Islet of Langerhans (tissue), 1 donor: ENCODE data around the gene RABL2A.
"Not testable (repeated sequence)": the region's sequence is repeated elsewhere in the genome, so short reads cannot be mapped to it uniquely, and the experiment has no call there.

Experiments used
- FAIRE-seq: peaks from one replicate; lab custom pipeline; 2011; peaks lifted over from hg19 to GRCh38; lab: Jason Lieb, UNC

The RABL2A gene

GRCh38 chr2:113609822-113610221 is 17.2 kb upstream of the RABL2A start:
- FAIRE-seq = not testable (repeated sequence)

GRCh38 chr2:113621002-113621401 is 6.1 kb upstream of the RABL2A start:
- not testable (repeated sequence) for FAIRE-seq

DNA sequence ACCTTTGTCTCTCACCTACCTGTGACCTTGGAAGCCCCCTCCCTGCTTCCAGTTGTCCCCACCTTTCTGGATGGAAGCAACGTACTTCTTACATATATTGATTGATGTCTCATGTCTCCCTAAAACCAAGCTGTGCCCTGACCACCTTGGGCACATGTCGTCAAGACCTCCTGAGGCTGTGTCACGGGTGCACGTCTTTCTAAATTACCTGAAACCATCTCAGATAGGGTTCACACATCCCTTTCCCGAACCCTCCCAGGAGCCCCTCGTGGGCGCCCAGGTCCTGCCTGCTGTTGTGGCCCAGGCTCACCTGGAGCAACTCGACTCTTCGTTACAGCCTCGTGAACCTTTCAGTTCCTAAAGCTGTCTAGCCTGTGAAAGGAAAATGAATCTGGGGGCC is 1.2 kb upstream of the RABL2A start:
- not testable (repeated sequence) for FAIRE-seq

GRCh38 chr2:113632849-113633345 is 5.8 kb downstream of the RABL2A start:
- not testable (repeated sequence) for FAIRE-seq

GRCh38 chr2:113635358-113635757 is 8.3 kb downstream of the RABL2A start:
- not testable (repeated sequence) for FAIRE-seq

- FAIRE-seq = not testable (repeated sequence)
Measured at GRCh38 chr2:113636226-113636625, 9.2 kb downstream of the RABL2A start.

GRCh38 chr2:113638084-113638483 is 11.0 kb downstream of the RABL2A start:
- not testable (repeated sequence) for FAIRE-seq

GRCh38 chr2:113646217-113646616 is 19.2 kb downstream of the RABL2A start:
- FAIRE-seq = not testable (repeated sequence)

DNA sequence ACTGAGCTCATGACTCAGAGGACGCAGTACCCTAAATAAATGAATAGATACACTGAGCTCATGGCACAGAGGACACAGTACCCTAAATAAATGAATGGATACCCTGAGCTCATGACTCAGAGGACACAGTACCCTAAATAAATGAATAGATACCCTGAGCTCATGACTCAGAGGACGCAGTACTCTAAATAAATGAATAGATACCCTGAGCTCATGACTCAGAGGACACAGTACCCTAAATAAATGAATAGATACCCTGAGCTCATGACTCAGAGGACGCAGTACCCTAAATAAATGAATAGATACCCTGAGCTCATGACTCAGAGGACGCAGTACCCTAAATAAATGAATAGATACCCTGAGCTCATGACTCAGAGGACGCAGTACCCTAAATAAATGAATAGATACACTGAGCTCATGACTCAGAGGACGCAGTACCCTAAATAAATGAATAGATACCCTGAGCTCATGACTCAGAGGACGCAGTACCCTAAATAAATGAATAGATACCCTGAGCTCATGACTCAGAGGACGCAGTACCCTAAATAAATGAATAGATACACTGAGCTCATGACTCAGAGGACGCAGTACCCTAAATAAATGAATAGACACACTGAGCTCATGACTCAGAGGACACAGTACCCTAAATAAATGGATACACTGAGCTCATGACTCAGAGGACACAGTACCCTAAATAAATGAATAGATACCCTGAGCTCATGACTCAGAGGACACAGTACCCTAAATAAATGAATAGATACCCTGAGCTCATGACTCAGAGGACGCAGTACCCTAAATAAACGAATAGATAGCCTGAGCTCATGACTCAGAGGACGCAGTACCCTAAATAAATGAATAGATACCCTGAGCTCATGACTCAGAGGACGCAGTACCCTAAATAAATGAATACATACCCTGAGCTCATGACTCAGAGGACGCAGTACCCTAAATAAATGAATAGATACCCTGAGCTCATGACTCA is 24.1 kb downstream of the RABL2A start:
- not testable (repeated sequence) for FAIRE-seq

DNA sequence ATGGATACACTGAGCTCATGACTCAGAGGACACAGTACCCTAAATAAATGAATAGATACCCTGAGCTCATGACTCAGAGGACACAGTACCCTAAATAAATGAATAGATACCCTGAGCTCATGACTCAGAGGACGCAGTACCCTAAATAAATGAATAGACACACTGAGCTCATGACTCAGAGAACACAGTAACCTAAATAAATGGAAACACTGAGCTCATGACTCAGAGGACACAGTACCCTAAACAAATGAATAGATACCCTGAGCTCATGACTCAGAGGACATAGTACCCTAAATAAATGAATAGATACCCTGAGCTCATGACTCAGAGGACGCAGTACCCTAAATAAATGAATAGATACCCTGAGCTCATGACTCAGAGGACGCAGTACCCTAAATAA is 25.5 kb downstream of the RABL2A start:
- not testable (repeated sequence) for FAIRE-seq

GRCh38 chr2:113656031-113656624 is 29.1 kb downstream of the RABL2A start:
- not testable (repeated sequence) for FAIRE-seq

DNA sequence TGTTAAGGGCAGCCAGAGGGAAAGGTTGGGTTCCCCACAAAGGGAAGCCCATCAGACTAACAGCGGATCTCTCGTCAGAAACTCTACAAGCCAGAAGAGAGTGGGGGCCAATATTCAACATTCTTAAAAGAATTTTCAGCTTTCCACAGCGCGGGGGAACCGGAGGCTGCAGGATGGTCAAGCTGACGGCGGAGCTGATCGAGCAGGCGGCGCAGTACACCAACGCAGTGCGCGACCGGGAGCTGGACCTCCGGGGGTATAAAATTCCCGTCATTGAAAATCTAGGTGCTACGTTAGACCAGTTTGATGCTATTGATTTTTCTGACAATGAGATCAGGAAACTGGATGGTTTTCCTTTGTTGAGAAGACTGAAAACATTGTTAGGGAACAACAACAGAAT is 30.7 kb downstream of the RABL2A start:
- FAIRE-seq = not testable (repeated sequence)

- FAIRE-seq = not testable (repeated sequence)
Measured at GRCh38 chr2:113663285-113664060, 36.4 kb downstream of the RABL2A start.

GRCh38 chr2:113664761-113665533 is 37.9 kb downstream of the RABL2A start:
- FAIRE-seq = not testable (repeated sequence)

DNA sequence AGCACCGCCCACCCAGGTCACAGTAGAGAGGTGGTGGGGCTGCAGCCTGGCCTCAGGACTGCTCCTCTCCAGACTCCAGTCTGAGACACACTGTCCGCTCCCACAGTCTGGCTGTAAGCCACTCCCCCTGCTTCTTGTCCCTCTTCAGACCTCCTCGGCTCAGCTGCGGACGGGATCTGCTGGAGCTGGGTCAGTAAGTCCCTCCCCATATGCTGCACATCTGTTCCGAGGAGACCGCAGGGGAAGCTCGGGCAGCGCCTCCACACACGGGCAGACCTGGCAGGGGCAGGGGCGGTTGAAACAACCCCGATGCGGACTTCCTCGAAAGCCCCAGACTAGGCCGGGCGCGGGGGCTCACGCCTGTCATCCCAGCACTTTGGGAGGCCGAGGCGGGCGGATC is 41.9 kb downstream of the RABL2A start:
- FAIRE-seq = not testable (repeated sequence)

GRCh38 chr2:113672326-113672932 is 45.4 kb downstream of the RABL2A start:
- no peak for FAIRE-seq

DNA sequence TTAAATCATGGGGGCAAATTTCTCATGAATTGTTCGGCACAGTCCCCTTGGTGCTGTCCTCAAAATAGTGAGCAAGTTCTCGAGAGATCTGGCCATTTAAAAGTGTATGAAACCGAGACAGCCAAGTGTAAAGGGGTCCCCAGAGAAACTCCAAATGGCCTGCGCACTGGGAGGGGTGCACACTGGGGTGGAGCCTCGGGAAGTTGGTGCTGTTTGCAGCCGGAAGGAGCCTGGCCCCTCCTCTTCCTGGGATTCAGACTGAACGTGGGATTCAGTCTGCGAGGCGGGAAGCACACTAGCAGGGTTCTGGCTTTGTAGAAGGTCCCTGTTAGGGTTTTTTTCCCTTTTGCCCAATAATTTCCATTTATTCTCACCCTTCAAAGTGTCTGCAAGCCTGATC is 48.8 kb downstream of the RABL2A start:
- FAIRE-seq = no peak

- no peak for FAIRE-seq
Measured at GRCh38 chr2:113676623-113677266, 49.7 kb downstream of the RABL2A start.

DNA sequence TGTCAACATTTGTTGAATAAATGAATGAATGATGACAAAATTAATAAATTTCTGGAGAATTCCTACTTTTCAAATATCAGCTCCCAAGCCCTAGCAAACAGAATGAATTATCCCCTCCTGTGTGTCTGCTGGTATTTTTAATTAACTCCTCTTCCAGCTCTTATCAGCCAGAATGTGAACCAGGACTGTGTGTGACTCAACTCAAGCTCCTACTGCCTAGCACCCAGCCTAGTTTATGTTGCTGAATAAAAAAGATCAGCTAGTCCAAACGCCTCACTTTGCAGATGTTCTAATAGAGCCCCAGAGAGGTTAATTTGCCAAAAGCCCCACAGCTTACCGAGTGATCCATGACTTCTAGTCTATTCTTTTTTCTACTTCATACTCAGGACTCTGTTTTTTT is 50.3 kb downstream of the RABL2A start:
- FAIRE-seq = no peak

DNA sequence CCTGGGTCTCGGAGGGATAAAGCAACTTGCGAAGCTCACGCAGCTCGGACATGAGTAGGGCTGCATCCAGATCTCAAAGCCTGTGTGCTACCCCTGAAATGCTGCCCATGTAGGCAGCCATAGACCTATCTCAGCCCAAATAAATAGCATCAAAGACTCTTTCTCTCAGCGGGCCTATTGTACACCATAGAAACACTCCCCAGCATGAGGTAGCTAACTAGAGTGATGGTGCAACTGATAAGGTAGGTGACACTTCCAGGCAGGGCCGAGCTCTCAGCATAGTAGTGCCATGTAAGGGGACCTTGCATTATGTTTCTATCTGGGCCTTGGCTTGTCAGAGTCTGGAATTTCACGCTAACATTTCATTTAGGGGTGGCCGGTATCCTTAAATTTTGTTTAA is 52.4 kb downstream of the RABL2A start:
- FAIRE-seq = no peak

- FAIRE-seq = no peak
Measured at GRCh38 chr2:113685471-113685870, 58.4 kb downstream of the RABL2A start.
